Left lung (tissue), 10 donors: ENCODE measurements around the gene FBXL22. TPM values are rescaled to one million over a fixed set of nuclear protein-coding genes. Genes with fewer than 3 reads are reported as not detected.
"Not testable (repeated sequence)": the region's sequence is repeated elsewhere in the genome, so short reads cannot be mapped to it uniquely, and the experiment has no call there.

Experiments
- ATAC-seq: fragments of 200-7000 bp; cut with Tn5 transposase; one replicate; pipeline ENCODE4 v1.9.1; 2020; ENCODE audit warnings: moderate library complexity
- DNase-seq, 4 donors: peaks; one replicate each; pipeline ENCODE4 v3.0.0-alpha.2; 2013 to 2020
- H3K27ac ChIP-seq, 2 donors: fragments of 200-600 bp; sonication (generic) in 1 of 2; one replicate each; pipeline versions ENCODE4 v1.5.0 to v1.8.0; 2020 to 2021
- H3K27me3 ChIP-seq, 2 donors: fragments of 200-600 bp; sonication (generic) in 1 of 2; one replicate each; pipeline versions ENCODE4 v1.5.0 to v1.8.0; 2020 to 2021
- H3K36me3 ChIP-seq, 2 donors: fragments of 200-600 bp; sonication (generic) in 1 of 2; one replicate each; pipeline versions ENCODE4 v1.5.0 to v1.8.0; 2020 to 2021
- H3K4me1 ChIP-seq, 2 donors: fragments of 200-600 bp; one replicate each; pipeline ENCODE4 v1.8.0; 2021
- H3K4me3 ChIP-seq, 2 donors: fragments of 200-600 bp; sonication (generic) in 1 of 2; one replicate each; pipeline versions ENCODE4 v1.5.0 to v1.8.0; 2020 to 2021; ENCODE audit warnings: mild to moderate bottlenecking in 1 of 2
- H3K9me3 ChIP-seq, 2 donors: fragments of 200-600 bp; sonication (generic) in 1 of 2; one replicate each; pipeline versions ENCODE4 v1.5.0 to v1.8.0; 2020 to 2021
- intact Hi-C, 2 donors: fragments of 100-400 bp; cut with DNase I; formaldehyde crosslinking; loops; one replicate each; pipeline versions ENCODE4 v1.11.2 to v1.14.2; 2022
- polyA plus RNA-seq, 6 donors: library from polyadenylated mRNA; unstranded; fragments of 120-200 nt; gene quantifications; one replicate each; pipeline ENCODE4 v1.2.1, GENCODE V29; 2013; ENCODE audit not compliant: insufficient read length in 6 of 6
- total RNA-seq, 2 donors: library from RNA; stranded (reverse); fragmentation: NEBNext Ultra II Directional; extraction: Animal tissue kit (Norgen Biotek cat#: 25700); gene quantifications; one replicate each; pipeline ENCODE4 v1.2.1, GENCODE V29; 2021
- TF ChIP-seq, protein P1 (sequence below), 2 donors: fragments of 200-600 bp; sonication (generic) in 1 of 2; IDR thresholded peaks; one replicate each; pipeline versions ENCODE4 v1.5.0 to v1.8.0; 2021; ENCODE audit warnings: antibody characterized with exemption in 2 of 2
- donor health status: DM: no; HTN: yes; CAD: no.
- donor health status: DM: no; HTN: no; CAD: no.

FBXL22 gene
- total and polyA plus RNA-seq, 8 donors: 1.9 to 4.6 (median 2.7) TPM

DNA sequence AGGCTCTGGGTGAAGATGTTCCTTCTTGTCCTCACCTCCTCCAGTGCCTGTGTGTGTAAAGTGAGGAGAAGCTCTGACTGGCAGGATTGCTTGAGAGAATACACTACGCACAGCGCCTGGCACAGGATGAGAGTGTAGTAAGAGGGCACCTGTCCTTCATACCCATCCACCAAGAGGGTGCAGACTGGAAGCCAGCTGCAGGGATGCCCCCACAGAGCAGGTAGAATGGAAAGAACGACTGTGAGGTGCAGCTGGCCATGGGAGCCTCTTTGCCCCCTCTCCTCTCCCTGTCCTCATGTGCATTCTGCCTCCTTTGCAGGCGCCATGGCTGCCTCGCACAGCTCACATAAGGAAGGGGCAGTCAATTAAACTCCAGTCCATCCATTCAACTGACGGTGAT, 12.3 kb downstream of the FBXL22 start:
- no peak overlapping the region for H3K4me3 ChIP-seq
- DNase-seq (no peak), ATAC-seq (no peak)
- intact Hi-C loops: no loop called here
- no peaks in the 10 kb centered on the region for H3K27me3 ChIP-seq
- no peak overlapping the region for H3K27ac ChIP-seq
- H3K36me3 ChIP-seq: peaks cover 0 to 69% of the 10 kb centered on the region in 2 donors
- H3K4me1 ChIP-seq: peaks cover 11 to 30% of the 10 kb centered on the region in 2 donors
- H3K9me3 ChIP-seq: no peaks in the 10 kb centered on the region
- TF ChIP-seq, protein P1, sequence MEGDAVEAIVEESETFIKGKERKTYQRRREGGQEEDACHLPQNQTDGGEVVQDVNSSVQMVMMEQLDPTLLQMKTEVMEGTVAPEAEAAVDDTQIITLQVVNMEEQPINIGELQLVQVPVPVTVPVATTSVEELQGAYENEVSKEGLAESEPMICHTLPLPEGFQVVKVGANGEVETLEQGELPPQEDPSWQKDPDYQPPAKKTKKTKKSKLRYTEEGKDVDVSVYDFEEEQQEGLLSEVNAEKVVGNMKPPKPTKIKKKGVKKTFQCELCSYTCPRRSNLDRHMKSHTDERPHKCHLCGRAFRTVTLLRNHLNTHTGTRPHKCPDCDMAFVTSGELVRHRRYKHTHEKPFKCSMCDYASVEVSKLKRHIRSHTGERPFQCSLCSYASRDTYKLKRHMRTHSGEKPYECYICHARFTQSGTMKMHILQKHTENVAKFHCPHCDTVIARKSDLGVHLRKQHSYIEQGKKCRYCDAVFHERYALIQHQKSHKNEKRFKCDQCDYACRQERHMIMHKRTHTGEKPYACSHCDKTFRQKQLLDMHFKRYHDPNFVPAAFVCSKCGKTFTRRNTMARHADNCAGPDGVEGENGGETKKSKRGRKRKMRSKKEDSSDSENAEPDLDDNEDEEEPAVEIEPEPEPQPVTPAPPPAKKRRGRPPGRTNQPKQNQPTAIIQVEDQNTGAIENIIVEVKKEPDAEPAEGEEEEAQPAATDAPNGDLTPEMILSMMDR (IDR thresholded peaks at IDR 0.05): no peak

DNA sequence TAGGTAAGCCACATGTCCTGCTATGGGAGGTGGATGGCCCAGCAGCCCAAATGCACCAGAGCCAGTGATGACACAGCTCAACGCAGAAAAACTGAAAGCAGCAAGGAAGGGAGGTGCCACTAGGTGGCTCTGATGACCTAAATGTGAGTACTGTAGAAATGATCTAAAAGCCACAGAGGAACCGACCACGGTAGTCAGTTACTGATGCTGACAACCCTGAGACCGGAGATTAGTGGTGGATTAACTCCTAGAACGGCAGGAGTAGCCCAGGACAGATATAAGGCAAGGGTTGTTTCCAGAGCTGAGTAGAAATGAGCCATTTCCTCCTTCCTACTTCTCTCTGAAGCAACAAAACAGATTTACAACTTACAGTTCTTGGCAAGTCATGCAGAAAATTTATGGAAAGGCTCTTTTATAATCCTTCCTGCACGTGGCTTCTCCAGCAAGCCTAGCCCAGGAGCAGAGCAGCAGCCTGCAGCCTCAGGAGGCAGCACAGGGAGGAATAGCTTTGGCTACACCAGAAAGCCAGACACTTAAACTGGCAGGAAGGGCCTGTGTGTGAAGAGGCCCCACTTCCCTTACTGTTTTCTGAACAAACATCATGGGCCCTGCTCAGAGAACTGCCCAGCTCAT, 13.1 kb downstream of the FBXL22 start:
- H3K9me3 ChIP-seq: no peaks in the 10 kb centered on the region
- no peaks in the 10 kb centered on the region for H3K27me3 ChIP-seq
- H3K4me3 ChIP-seq: no peak overlapping the region
- H3K36me3 ChIP-seq: peaks cover 0 to 77% of the 10 kb centered on the region in 2 donors
- peak in 2 of 4 donors; percentile 63 to 74 for DNase-seq
- H3K4me1 ChIP-seq: peaks cover 11 to 27% of the 10 kb centered on the region in 2 donors
- ATAC-seq: peak; percentile 88
- intact Hi-C loops: no loop called here
- TF ChIP-seq, protein P1 (IDR thresholded peaks at IDR 0.05): peak; percentile 57 to 64
- H3K27ac ChIP-seq: peak overlapping the region; percentile 37 to 71

DNA sequence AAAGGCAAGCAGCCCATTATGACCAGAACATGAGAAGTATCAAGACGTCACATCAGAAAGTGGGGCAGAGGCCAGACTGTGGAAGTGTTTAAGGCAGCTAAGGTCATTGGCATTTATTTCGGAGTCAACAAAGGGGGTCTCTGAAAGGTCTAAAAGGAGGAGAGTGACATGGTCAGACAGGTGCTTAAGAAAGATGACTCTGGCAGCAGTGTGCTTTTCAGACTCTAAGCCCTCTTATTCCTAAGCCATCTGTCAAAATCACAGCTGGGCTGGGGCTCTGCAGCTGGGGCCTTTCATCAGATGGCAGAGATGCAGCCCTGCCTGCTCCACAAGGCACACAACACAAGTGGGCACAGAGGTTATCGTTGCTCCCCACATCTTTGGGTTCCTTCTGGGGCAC, 14.0 kb downstream of the FBXL22 start:
- Histone ChIP-seq H3K4me1 (peaks cover 11 to 18% of the 10 kb centered on the region in 2 donors), H3K36me3 (peaks cover 0 to 86% of the 10 kb centered on the region in 2 donors), H3K9me3 (no peaks in the 10 kb centered on the region), H3K4me3 (no peak overlapping the region), H3K27ac (peak overlapping the region; percentile 37 to 71), H3K27me3 (no peaks in the 10 kb centered on the region)
- ATAC-seq (no peak), DNase-seq (no peak)
- TF ChIP-seq, protein P1 (IDR thresholded peaks at IDR 0.05): no peak
- intact Hi-C loops: no loop called here

DNA sequence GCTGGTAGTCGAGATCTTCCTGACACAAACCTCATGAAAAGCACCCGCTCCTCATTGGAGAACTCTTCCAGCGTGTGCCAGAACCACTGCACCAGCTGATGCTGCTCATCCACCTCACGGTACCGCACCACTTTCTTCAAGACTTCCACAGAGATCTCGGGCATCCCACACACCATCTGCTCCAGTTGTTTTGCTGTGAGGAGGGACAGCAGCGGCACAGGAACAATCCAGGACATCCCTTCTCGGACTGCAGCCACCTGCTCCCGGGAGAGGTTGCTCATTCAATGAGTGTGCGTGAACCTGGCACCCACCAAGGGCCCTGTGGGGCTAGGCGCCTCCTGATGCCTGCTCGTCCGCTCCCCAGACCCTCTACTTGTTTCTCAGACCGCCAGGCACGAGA, 15.1 kb downstream of the FBXL22 start:
- Histone ChIP-seq H3K9me3 (no peaks in the 10 kb centered on the region), H3K4me3 (no peak overlapping the region), H3K4me1 (peaks cover 11 to 17% of the 10 kb centered on the region in 2 donors), H3K36me3 (peaks cover 0 to 84% of the 10 kb centered on the region in 2 donors), H3K27me3 (no peaks in the 10 kb centered on the region), H3K27ac (no peak overlapping the region)
- ATAC-seq: no peak
- TF ChIP-seq, protein P1 (IDR thresholded peaks at IDR 0.05): no peak
- intact Hi-C loops: no loop called here
- no peak for DNase-seq

DNA sequence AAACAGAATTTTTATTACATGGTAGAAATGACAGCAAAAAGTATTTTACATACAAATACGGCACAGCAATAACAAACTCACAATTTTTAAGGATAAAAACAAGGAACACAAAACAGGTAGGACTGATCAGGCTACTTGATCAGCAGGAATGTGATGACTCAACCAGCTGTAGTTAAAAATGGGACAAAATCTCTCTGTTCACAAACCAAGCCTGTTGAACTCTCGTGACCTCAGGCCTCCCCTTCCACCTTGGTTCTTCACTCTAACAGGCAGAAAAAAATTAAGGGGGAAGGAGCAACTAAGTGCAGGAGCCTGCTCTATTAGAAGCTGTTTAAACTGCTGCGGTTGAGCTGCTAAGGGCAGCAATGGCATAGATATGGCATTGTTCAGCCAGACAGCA, 18.7 kb downstream of the FBXL22 start:
- no peaks in the 10 kb centered on the region for H3K27me3 ChIP-seq
- peaks cover 0 to 57% of the 10 kb centered on the region in 2 donors for H3K36me3 ChIP-seq
- H3K4me1 ChIP-seq: peaks cover 1 to 6% of the 10 kb centered on the region in 2 donors
- TF ChIP-seq, protein P1 (IDR thresholded peaks at IDR 0.05): no peak
- ATAC-seq (peak; percentile 76), DNase-seq (no peak)
- no peaks in the 10 kb centered on the region for H3K9me3 ChIP-seq
- intact Hi-C loops: no loop called here
- H3K4me3 ChIP-seq: no peak overlapping the region
- no peak overlapping the region for H3K27ac ChIP-seq

DNA sequence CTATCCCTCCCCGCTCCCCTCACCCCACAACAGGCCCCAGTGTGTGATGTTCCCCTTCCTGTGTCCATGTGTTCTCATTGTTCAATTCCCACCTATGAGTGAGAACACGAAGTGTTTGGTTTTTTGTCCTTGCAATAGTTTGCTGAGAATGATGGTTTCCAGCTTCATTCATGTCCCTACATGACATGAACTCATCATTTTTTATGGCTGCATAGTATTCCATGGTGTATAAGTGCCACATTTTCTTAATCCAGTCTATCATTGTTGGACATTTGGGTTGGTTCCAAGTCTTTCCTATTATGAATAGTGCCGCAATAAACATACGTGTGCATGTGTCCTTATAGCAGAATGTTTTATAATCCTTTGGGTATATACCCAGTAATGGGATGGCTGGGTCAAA, 20.0 kb downstream of the FBXL22 start:
- ATAC-seq, H3K4me1 ChIP-seq, H3K9me3 ChIP-seq, DNase-seq, H3K27me3 ChIP-seq, intact Hi-C loops, H3K27ac ChIP-seq, H3K4me3 ChIP-seq: not testable (repeated sequence)
- H3K36me3 ChIP-seq: peaks cover 0 to 55% of the 10 kb centered on the region in 2 donors

DNA sequence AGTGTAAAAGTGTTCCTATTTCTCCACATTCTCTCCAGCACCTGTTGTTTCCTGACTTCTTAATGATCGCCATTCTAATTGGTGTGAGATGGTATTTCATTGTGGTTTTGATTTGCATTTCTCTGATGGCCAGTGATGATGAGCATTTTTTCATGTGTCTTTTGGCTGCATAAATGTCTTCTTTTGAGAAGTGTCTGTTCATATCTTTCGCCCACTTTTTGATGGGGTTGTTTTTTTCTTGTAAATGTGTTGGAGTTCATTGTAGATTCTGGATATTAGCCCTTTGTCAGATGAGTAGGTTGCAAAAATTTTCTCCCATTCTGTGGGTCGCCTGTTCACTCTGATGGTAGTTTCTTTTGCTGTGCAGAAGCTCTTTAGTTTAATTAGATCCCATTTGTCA, 20.4 kb downstream of the FBXL22 start:
- H3K27me3 ChIP-seq, H3K27ac ChIP-seq, H3K4me1 ChIP-seq, ATAC-seq, H3K4me3 ChIP-seq, DNase-seq, H3K9me3 ChIP-seq, intact Hi-C loops: not testable (repeated sequence)
- H3K36me3 ChIP-seq: peaks cover 0 to 55% of the 10 kb centered on the region in 2 donors

DNA sequence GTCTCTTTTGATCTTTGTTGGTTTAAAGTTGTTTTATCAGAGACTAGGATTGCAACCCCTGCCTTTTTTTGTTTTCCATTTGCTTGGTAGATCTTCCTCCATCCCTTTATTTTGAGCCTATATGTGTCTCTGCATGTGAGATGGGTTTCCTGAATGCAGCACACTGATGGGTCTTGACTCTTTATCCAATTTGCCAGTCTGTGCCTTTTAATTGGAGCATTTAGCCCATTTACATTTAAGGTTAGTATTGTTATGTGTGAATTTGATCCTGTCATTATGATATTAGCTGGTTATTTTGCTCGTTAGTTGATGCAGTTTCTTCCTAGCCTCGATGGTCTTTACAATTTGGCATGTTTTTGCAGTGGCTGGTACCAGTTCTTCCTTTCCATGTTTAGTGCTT, 23.6 kb downstream of the FBXL22 start:
- ATAC-seq, H3K27me3 ChIP-seq, intact Hi-C loops, H3K4me3 ChIP-seq, H3K27ac ChIP-seq, DNase-seq, H3K4me1 ChIP-seq, H3K9me3 ChIP-seq: not testable (repeated sequence)
- H3K36me3 ChIP-seq: peaks cover 0 to 56% of the 10 kb centered on the region in 2 donors
